Right ventricle myocardium inferior (tissue), 1 donor: ENCODE measurements around the gene IFI27. TPM values are rescaled to one million over a fixed set of nuclear protein-coding genes. Genes with fewer than 3 reads are reported as not detected.

Source experiments
- total RNA-seq: library from RNA; stranded (reverse); fragmentation: NEBNext Ultra II Directional; extraction: Animal tissue kit (Norgen Biotek cat#: 25700); gene quantifications from one replicate; pipeline ENCODE4 v1.2.1, GENCODE V29; 2021
- donor health status: DM: no; HTN: yes; CAD: no; lungs with severe emphysema.

Gene IFI27
- total RNA-seq, 1 donor from 2014 or later: 164 TPM

Other genes with a start within 250 kb of the IFI27 start
- not detected for gene FAM181A, start 183.4 kb upstream of the IFI27 start, total RNA-seq
- gene ASB2, start 134.2 kb upstream of the IFI27 start, total RNA-seq: 294 TPM
- gene CCDC197, start 113.4 kb upstream of the IFI27 start, total RNA-seq: 0.84 TPM
- gene OTUB2, start 84.4 kb upstream of the IFI27 start, total RNA-seq: 0.35 TPM
- 187 TPM for gene DDX24, start 29.5 kb upstream of the IFI27 start, total RNA-seq
- 10.7 TPM for gene IFI27L1, start 29.4 kb upstream of the IFI27 start, total RNA-seq
- 52.4 TPM for gene IFI27L2, start 18.9 kb downstream of the IFI27 start, total RNA-seq
- 0.16 TPM for gene PPP4R4, start 63.6 kb downstream of the IFI27 start, total RNA-seq
- gene SERPINA10, start 182.5 kb downstream of the IFI27 start, total RNA-seq: not detected
- gene SERPINA6, start 212.6 kb downstream of the IFI27 start, total RNA-seq: not detected